Glutamatergic neuron (in vitro differentiated cells): Measurements from ENCODE around the gene CREG2. TPM values are rescaled to one million over a fixed set of nuclear protein-coding genes. Genes with fewer than 3 reads are reported as not detected.
"Not testable (repeated sequence)": the region's sequence is repeated elsewhere in the genome, so short reads cannot be mapped to it uniquely, and the experiment has no call there.

Source experiments
- DNase-seq: peaks from one replicate; pipeline ENCODE4 v3.0.0; 2022
- H3K27ac Mint-ChIP-seq: one replicate; pipeline ENCODE4 v1.8.0; 2020; ENCODE audit warnings: mild to moderate bottlenecking, mixed read lengths, inconsistent platforms; ENCODE audit not compliant: unreplicated experiment
- H3K27me3 Mint-ChIP-seq: one replicate; pipeline ENCODE4 v1.8.0; 2020; ENCODE audit warnings: mild to moderate bottlenecking, moderate library complexity, mixed read lengths, inconsistent platforms; ENCODE audit not compliant: unreplicated experiment
- H3K36me3 Mint-ChIP-seq: one replicate; pipeline ENCODE4 v1.8.0; 2020; ENCODE audit warnings: mild to moderate bottlenecking, mixed read lengths, inconsistent platforms; ENCODE audit not compliant: unreplicated experiment
- H3K4me1 Mint-ChIP-seq: one replicate; pipeline ENCODE4 v1.8.0; 2020; ENCODE audit warnings: mild to moderate bottlenecking, low read depth, mixed read lengths, inconsistent platforms; ENCODE audit not compliant: unreplicated experiment
- H3K4me3 Mint-ChIP-seq: one replicate; pipeline ENCODE4 v1.8.0; 2020; ENCODE audit warnings: mild to moderate bottlenecking, mixed read lengths, inconsistent platforms; ENCODE audit not compliant: unreplicated experiment
- H3K9me3 Mint-ChIP-seq: one replicate; pipeline ENCODE4 v1.8.0; 2020; ENCODE audit warnings: mild to moderate bottlenecking, moderate library complexity, mixed read lengths, inconsistent platforms; ENCODE audit not compliant: unreplicated experiment
- total RNA-seq: library from RNA; stranded (reverse); fragmentation: NEBNext Ultra II Directional; extraction: Animal tissue kit (Norgen Biotek cat#: 25700); gene quantifications from one replicate; pipeline ENCODE4 v1.2.1, GENCODE V29; 2021; ENCODE audit not compliant: unreplicated experiment
- TF ChIP-seq, protein P1 (sequence below): fragments of 200-600 bp; sonication (generic); IDR thresholded peaks from one replicate; pipeline ENCODE4 v1.5.0; 2021; ENCODE audit not compliant: partially characterized antibody, unreplicated experiment

CREG2 gene
- total RNA-seq, 1 donor from 2014 or later, result 1.3 TPM

DNA sequence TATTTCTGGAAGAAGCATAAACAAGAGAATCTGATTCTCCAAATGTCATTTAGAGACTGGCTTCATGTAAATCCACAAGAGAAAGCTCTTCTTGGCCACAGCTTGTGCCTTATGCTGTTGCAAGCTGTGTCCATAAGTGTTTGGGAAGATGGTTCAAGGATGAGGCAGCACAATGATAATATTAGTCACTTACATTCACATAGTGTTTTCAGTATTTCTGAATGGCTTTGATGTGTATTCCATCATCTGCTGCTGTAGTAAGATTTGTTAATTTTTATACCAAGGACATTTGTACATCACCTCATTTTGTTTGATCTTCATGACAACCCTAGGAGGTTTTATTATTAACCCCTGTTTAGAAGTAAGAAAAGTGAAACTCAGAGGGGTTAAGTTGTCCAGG, 29.9 kb downstream of the CREG2 start:
- DNase-seq, result no peak
- Mint-ChIP-seq H3K9me3 (peaks cover 2% of the 10 kb centered on the region), H3K4me1 (no peaks in the 10 kb centered on the region), H3K27ac (no peak overlapping the region), H3K4me3 (no peak overlapping the region), H3K36me3 (no peaks in the 10 kb centered on the region), H3K27me3 (no peaks in the 10 kb centered on the region)
- TF ChIP-seq, protein P1, sequence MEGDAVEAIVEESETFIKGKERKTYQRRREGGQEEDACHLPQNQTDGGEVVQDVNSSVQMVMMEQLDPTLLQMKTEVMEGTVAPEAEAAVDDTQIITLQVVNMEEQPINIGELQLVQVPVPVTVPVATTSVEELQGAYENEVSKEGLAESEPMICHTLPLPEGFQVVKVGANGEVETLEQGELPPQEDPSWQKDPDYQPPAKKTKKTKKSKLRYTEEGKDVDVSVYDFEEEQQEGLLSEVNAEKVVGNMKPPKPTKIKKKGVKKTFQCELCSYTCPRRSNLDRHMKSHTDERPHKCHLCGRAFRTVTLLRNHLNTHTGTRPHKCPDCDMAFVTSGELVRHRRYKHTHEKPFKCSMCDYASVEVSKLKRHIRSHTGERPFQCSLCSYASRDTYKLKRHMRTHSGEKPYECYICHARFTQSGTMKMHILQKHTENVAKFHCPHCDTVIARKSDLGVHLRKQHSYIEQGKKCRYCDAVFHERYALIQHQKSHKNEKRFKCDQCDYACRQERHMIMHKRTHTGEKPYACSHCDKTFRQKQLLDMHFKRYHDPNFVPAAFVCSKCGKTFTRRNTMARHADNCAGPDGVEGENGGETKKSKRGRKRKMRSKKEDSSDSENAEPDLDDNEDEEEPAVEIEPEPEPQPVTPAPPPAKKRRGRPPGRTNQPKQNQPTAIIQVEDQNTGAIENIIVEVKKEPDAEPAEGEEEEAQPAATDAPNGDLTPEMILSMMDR, result no peak

DNA sequence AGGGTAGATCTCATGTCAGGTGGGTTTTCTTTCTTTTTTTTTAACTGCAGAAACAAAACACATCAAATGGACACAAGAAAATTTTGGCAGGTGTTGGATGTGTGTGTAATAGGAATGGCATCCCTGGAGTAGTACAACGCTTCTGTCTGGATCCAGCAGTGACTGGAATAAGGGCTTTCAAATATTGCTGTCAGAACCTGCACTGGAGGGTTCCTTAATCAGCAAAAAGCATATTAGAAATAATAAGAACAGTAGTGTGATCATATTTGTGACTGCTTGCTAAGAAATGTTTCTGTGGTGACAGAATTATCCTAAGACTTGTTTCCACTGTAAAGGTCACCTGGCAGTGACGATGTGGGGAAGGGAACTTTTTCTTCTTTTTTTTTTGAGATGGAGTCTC, 30.8 kb downstream of the CREG2 start:
- Mint-ChIP-seq H3K27me3 (no peaks in the 10 kb centered on the region), H3K36me3 (no peaks in the 10 kb centered on the region), H3K4me3 (no peak overlapping the region), H3K27ac (no peak overlapping the region), H3K9me3 (peaks cover 2% of the 10 kb centered on the region), H3K4me1 (no peaks in the 10 kb centered on the region)
- TF ChIP-seq, protein P1, result no peak
- DNase-seq, result no peak

DNA sequence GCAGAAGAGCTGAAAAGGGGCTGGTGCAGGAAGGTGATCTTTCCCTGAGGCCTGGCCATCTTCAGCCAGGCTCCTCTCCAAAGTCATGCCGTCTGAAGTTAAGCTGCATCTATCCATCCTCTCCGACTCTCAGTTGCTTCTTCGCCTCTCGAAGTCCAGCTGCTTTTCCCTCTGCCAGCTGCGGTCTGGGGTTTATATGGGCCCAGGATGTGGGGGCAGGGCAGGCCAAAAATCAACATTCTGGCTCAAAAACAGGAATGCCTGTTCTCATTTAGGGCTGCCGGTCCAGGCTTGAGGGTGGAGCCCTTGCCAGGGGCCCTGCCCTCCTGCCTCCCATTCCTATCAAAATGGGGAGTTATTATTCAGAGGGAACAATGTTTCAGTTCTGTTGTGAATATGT, 31.2 kb downstream of the CREG2 start:
- no peak overlapping the region for H3K4me3 Mint-ChIP-seq
- TF ChIP-seq, protein P1, result no peak
- no peaks in the 10 kb centered on the region for H3K4me1 Mint-ChIP-seq
- H3K27ac Mint-ChIP-seq, result no peak overlapping the region
- no peak for DNase-seq
- H3K27me3 Mint-ChIP-seq, result no peaks in the 10 kb centered on the region
- H3K36me3 Mint-ChIP-seq, result no peaks in the 10 kb centered on the region
- H3K9me3 Mint-ChIP-seq, result peaks cover under 1% of the 10 kb centered on the region

DNA sequence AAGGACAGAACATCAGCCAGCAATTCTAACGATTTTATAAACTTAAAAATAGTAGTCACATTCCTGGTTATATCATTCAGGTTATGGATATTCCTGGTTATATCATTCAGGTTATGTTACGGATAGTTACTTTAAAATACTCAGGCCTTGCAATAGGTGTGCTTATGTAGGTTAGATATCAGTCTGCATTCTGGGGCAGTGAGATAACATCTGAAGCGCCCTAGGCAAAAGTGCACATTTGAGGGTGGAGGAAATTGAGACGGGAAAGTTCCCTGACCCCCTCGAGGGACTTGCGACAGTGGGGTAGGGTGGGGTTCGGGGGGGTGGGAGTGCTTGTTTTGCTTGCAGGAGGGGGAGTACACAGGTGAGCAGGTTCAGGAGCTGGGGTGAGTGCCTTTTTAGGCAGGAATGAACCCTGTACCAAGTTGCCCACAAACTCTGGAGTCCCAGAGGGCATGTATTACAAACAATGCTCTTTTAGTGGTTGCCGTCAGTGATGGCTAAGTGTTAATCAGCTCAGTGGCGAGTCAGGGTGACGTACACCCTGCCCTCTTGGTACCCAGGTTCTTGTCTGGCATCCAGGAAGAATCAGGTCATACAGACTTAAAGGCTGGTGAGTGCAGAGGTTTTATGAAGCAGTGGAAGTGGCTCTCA, 31.8 kb downstream of the CREG2 start:
- H3K36me3 Mint-ChIP-seq, result no peaks in the 10 kb centered on the region
- H3K4me1 Mint-ChIP-seq, result no peaks in the 10 kb centered on the region
- TF ChIP-seq, protein P1, result no peak
- no peak overlapping the region for H3K4me3 Mint-ChIP-seq
- no peaks in the 10 kb centered on the region for H3K27me3 Mint-ChIP-seq
- no peaks in the 10 kb centered on the region for H3K9me3 Mint-ChIP-seq
- H3K27ac Mint-ChIP-seq, result no peak overlapping the region
- DNase-seq, result no peak

DNA sequence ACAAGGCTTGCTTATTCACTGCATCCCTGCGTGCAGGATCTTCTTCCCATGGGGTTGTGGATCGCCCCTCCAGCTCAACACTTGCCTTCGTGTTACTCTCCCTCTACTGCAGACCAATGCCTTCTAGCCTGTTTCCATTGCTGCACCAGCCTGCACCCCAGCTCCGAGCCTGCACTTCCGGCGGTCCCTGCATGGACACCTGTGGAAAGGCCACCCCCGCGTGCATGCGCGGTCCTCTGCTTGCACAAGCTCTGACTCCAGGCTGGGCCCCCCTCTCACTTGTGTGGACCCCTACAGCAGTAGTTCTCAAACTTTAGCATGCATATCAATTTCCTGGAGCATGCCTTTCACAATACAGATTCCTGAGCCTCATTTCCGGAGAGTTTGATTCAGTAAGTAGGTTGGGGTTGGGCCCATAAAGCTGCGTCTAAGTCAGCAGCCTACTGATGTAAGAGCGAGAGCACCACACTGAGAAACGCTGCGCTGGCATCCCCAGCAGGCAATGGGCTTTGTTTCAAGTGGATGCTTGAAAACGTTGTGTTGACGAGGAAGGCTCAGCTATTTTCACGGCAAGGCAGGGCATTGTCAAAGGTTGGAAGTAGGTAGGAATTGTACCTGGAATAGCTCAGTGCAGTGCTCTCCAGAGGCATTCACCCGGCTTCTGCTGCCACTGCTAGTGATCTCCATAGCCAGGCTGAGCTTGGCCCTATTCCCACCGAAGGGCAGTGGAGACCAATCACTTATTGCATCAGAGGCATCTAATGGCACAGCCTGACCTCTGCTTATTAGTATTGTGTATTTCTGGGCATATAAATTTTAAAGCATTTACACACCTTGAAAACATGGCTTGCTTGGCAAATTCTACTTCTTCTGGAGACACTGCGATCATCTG, 32.6 kb downstream of the CREG2 start:
- no peaks in the 10 kb centered on the region for H3K36me3 Mint-ChIP-seq
- DNase-seq, result no peak
- no peaks in the 10 kb centered on the region for H3K4me1 Mint-ChIP-seq
- no peak overlapping the region for H3K4me3 Mint-ChIP-seq
- H3K9me3 Mint-ChIP-seq, result peaks cover 2% of the 10 kb centered on the region
- TF ChIP-seq, protein P1, result no peak
- H3K27ac Mint-ChIP-seq, result no peak overlapping the region
- H3K27me3 Mint-ChIP-seq, result peaks cover 2% of the 10 kb centered on the region

DNA sequence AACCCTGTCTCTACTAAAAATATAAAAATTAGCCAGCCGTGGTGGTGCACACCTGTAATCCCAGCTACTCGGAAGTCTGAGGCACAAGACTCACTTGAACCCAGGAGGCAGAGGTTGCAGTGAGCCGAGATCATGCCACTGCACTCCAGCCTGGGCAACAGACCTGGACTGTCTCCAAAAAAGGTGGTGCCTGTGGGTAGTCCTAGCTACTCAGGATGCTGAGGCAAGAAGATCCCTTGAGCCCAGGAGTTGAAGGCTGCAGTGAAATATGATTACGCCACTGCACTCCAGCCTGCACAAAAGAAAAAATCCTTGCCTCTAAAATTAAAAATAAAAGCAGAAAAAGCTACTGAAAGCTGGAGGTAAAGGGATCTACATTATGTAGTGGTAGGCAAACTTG, 34.7 kb downstream of the CREG2 start:
- H3K9me3 Mint-ChIP-seq, H3K27me3 Mint-ChIP-seq, H3K4me3 Mint-ChIP-seq, H3K4me1 Mint-ChIP-seq, DNase-seq, H3K36me3 Mint-ChIP-seq, H3K27ac Mint-ChIP-seq: not testable (repeated sequence)
